ENCODE data around the gene CSTB.

CSTB gene

GRCh38 chr21:43727519-43728153 lies 48.5 kb downstream of the CSTB start (continued):
- TF ChIP-seq MZF1 (tag by site-specific recombination; IDR thresholded peaks at IDR 0.05; ENCODE audit: borderline replicate concordance) = no peak
- peak; percentile 64; the same call in 1 of the 2 replicates for TF ChIP-seq ZBTB48 (tag by site-specific recombination; IDR thresholded peaks at IDR 0.05)
- no peak for TF ChIP-seq ZNF37A (tag by site-specific recombination; IDR thresholded peaks at IDR 0.05)
- no peak for TF ChIP-seq PRDM6 (tag by site-specific recombination; IDR thresholded peaks at IDR 0.05)
- TF ChIP-seq, protein P1, sequence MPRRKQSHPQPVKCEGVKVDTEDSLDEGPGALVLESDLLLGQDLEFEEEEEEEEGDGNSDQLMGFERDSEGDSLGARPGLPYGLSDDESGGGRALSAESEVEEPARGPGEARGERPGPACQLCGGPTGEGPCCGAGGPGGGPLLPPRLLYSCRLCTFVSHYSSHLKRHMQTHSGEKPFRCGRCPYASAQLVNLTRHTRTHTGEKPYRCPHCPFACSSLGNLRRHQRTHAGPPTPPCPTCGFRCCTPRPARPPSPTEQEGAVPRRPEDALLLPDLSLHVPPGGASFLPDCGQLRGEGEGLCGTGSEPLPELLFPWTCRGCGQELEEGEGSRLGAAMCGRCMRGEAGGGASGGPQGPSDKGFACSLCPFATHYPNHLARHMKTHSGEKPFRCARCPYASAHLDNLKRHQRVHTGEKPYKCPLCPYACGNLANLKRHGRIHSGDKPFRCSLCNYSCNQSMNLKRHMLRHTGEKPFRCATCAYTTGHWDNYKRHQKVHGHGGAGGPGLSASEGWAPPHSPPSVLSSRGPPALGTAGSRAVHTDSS (tag by site-specific recombination; IDR thresholded peaks at IDR 0.05) = no peak
- peak; percentile 85 for TF ChIP-seq CTCF (tag by site-specific recombination; IDR thresholded peaks at IDR 0.05)
- no peak for TF ChIP-seq ZNF366 (tag by site-specific recombination; conservative IDR thresholded peaks at IDR 0.05)
- TF ChIP-seq PRDM10 (tag by site-specific recombination; IDR thresholded peaks at IDR 0.05) = no peak
- no peak for TF ChIP-seq MEIS1 (CRISPR knock-in tag; IDR thresholded peaks at IDR 0.05; ENCODE audit: borderline replicate concordance)
- no peak for TF ChIP-seq ZNF184 (tag by site-specific recombination; IDR thresholded peaks at IDR 0.05)
- TF ChIP-seq ZNF548 (tag by site-specific recombination; IDR thresholded peaks at IDR 0.05) = no peak
- peak; percentile 45 for TF ChIP-seq KLF1 (tag by site-specific recombination; IDR thresholded peaks at IDR 0.05)
- no peak for TF ChIP-seq ZSCAN23 (tag by site-specific recombination; IDR thresholded peaks at IDR 0.05)
- TF ChIP-seq ZNF629 (tag by site-specific recombination; IDR thresholded peaks at IDR 0.05) = no peak
- TF ChIP-seq, protein P2, sequence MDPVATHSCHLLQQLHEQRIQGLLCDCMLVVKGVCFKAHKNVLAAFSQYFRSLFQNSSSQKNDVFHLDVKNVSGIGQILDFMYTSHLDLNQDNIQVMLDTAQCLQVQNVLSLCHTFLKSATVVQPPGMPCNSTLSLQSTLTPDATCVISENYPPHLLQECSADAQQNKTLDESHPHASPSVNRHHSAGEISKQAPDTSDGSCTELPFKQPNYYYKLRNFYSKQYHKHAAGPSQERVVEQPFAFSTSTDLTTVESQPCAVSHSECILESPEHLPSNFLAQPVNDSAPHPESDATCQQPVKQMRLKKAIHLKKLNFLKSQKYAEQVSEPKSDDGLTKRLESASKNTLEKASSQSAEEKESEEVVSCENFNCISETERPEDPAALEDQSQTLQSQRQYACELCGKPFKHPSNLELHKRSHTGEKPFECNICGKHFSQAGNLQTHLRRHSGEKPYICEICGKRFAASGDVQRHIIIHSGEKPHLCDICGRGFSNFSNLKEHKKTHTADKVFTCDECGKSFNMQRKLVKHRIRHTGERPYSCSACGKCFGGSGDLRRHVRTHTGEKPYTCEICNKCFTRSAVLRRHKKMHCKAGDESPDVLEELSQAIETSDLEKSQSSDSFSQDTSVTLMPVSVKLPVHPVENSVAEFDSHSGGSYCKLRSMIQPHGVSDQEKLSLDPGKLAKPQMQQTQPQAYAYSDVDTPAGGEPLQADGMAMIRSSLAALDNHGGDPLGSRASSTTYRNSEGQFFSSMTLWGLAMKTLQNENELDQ (tag by site-specific recombination; IDR thresholded peaks at IDR 0.05; ENCODE audit: low read depth) = no peak
- no peak for TF ChIP-seq ZNF654 (tag by site-specific recombination; IDR thresholded peaks at IDR 0.05; ENCODE audit: low read depth)
- TF ChIP-seq GLIS1 (tag by site-specific recombination; IDR thresholded peaks at IDR 0.05) = peak; percentile 20; the same call in 1 of the 2 replicates
- no peak for TF ChIP-seq ZNF175 (tag by site-specific recombination; IDR thresholded peaks at IDR 0.05)
